ENCODE results near the gene IGLON5.

The IGLON5 gene

DNA sequence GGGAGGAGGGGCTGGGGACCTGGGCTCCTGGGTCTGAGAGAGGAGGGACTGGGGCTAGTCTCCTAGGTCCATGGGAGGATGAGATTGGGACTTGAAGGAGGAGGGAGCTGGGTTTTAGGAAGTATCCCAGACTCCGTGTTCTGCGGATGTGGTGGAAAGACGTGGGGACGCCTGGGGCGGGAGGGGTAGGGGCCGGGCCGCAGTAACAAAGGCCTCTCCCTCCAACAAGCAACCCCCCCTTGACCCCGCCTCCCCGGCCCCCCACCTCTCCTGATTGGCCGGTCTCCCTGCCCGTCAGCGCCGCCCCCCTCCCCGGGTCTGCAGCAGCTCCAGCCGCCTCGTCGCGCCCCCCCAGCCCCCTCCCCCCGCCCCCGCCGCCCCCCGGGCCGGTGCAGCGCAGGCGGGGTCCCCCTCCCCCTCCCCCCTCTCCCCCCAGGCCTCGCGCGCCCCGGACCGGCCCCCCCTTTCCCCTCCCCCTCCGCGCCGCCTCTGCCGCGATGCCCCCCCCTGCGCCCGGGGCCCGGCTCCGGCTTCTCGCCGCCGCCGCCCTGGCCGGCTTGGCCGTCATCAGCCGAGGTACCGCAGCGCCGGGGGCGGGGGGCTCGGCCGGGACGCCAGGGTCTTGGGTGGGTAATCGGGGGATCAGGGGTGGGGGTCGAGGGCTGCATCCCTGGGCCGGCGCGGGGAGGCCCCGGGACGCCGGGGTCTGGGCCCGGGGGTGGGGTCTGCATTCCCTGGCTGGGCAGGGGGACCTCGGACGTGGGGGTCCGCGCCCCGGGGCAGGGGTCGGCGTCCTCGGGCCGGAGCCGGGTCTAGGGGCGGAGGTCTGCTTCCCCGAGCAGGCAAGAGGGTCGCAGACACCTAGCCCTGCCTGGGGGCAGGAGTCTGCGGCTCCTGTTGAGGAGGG lies at the start of gene IGLON5:
Gene IGLON5, plus strand, starts transcription at position 294 of the 907 bp plus-strand sequence. Its CDS starts 204 bp downstream, at position 498.
- no peak for DNase-seq (ENCODE audit: low read depth)

DNA sequence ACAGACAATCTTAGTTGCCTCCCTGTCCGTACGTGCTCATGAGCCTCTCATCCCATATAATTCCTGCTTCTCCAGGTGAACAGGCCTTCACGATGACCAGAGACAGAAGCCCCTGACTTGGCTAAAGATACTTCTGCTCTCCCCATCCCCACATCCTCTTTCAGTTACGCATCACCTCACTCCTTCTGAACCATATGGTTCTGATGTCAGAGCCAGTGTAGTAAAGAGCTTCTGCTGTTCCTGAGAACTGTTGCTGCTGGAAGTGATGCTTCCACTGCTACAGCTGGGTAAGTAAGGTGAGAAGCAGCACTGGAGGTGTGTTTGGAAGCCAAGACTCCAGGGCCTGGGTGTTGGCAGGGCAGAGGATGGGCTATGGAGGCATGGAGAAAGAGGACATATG lies 47.6 kb upstream of the IGLON5 start:
- no peak for DNase-seq (ENCODE audit: low read depth)

DNA sequence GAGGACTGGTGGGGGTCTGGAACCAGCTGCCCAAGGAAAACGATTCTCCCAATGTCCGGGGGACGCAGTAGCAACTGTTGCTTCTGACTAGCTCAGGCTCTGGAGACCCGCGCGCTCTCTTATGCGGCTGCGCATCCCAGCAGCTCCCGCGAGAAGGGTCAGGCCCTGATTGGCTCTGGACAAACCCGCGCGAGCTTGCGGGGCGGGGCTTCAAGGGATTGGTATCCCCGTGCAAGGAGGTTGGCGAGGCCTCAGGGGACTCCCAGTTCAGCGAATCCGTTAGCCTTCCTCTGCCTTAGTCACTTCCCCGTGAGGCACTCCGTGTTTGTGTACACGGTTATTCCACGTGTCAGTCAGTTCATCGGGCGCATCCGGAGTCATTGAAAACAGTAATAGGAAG lies 40.4 kb upstream of the IGLON5 start:
- DNase-seq (ENCODE audit: low read depth) = no peak

DNA sequence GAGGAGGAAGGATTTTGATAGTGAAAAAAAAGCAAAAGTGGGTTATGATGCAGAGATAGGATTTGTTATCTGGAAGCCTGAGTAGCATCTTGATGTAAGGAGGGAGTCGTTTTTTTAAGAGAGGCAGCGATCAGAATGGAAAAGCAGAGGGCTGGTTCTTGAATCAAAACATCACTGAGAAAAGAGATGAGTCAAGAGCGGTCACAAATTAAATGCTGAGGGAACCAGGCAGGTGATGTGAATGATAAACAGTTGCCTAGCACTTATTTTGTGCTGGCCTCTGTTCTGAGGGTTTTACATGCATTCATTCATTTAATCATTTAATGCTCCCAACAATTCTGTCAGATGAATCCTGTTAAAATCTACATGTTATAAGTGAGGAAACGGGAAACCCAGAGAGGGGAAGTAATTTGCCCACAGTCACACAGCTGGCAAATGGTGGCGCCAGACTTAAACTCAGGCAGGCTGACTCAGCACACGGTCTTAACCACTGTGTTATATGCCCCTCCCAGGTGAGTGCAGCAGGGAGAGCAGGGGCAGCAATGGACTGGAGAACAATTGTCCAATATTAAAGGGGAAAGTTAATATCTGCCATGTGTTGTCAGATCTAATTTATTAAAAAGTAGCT lies 39.1 kb upstream of the IGLON5 start:
- DNase-seq (ENCODE audit: low read depth) = no peak

DNA sequence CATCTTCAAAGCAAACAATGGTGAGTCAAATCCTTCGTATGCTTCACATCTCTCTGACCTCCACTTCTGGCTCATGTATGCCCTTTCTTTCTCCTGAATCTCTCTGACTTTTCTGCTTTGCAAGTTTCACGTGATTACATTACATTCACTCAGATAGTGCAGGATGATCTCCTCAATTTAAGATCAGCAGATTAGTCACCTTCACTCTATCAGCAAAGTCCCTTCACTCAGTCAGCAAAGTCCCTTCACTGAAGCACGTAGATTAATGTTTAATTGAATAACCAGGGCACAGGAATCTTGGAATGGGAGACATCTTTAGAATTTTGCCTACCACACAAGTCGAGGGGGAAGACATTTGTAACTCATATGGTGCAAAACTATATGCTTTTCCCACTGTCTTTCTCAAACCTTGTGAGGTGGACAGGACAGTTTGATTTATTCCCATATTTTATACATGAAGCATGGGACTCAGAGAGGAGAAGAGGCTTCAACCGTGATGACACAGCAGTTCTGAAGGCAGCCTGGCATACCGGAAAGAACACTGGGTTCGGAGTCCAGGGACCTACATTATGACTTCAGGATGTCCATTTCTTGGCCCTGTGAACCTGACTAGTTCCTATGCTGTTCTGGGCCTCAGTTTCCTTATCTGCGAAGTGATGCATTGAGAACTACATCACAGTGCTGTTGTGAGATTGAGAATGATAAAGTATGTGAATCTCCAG lies 37.2 kb upstream of the IGLON5 start:
- DNase-seq (ENCODE audit: low read depth) = no peak

DNA sequence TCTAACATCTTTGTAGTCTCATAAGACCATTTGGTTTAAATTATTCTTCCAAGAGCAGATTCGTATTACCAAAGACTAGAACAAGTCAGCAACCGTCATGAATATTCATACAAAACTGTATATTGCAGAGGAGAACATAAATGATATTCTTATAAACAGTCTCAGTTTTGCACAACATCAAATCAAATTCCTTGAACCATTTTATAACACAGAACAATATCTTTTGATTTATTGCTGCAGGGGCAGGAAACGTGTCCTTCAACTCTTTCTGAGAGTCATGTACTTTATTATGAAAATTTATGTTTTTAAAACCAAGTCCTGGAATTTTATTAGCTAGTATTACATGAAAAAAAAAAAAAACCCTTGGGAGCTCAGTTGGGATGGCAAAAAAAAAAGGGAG lies 34.3 kb upstream of the IGLON5 start:
- no peak for DNase-seq (ENCODE audit: low read depth)

DNA sequence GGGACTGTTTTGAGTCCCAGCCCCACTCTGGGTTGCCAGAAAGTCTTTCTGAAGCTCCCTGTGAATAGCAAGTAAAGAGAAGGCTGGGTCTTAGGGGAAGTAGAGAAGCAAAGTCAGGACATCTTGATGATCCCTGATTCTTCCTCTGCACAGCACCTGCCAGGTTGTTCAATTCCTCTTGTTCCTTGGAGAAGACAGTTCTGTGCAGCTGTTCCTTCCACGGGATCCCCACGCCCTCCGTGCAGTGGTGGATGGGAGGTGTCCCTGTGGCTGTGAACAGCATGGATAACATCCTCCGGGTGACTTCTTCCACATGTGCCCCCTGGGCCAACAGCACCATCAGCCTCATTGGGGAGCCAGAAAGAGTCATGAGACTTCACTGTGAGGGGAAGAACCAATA lies 29.1 kb upstream of the IGLON5 start:
- DNase-seq (ENCODE audit: low read depth) = no peak

DNA sequence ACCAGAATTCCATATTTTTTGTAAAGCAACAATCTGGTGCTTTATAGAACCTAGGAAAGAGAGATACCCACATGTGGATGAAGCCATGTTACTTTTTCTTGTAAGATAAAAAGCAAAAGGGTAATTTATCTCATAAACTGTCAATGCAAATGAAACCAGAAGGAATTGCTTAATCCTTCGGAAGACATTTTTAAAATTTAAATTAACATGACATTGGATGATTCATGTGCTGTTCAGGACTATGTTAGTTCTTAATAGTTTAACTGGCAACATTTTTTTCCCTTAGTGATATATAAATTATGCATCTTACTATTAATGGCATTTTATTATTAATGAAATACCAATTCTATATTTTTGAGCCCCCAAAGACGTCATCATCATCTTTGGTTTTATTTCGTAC lies 25.8 kb upstream of the IGLON5 start:
- no peak for DNase-seq (ENCODE audit: low read depth)

DNA sequence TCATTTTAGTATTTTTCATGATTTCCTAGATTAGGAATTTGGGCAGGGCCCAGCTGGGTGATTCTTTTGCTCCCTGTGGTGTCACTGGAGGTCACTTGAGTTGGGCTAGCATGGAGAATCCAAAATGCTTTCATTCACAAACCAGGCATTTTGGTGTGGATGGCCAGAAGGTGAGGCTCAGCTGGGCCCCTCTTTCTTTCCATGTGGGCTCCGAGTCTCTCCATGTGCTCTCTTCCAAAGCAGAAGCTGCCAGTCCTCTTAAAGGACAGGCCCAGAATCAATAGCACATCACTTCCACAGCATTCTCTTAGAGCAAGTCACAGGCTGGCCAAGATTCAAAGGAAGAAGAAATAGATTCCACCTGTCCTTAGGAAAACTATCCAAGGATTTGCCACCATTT lies 21.8 kb upstream of the IGLON5 start:
- no peak for DNase-seq (ENCODE audit: low read depth)

DNA sequence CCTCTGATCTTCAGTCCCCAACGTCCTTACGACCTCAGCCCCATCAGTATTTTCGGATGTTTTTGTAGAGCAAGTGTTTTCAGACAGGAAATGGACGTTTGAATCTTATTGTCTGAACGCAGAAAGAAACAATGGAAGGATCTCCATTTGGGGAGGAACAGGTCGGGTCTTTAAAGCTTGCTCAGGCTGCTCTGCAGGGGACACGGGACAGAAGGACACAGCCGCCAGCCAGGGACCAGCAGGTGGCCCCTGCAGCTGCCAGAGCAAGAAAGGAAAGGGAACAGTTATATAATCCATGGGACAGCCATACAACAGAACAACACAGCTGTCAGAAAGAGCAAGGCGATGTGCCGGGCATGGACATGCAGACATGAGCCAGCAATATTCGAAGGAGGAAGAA lies 18.5 kb upstream of the IGLON5 start:
- no peak for DNase-seq (ENCODE audit: low read depth)

DNA sequence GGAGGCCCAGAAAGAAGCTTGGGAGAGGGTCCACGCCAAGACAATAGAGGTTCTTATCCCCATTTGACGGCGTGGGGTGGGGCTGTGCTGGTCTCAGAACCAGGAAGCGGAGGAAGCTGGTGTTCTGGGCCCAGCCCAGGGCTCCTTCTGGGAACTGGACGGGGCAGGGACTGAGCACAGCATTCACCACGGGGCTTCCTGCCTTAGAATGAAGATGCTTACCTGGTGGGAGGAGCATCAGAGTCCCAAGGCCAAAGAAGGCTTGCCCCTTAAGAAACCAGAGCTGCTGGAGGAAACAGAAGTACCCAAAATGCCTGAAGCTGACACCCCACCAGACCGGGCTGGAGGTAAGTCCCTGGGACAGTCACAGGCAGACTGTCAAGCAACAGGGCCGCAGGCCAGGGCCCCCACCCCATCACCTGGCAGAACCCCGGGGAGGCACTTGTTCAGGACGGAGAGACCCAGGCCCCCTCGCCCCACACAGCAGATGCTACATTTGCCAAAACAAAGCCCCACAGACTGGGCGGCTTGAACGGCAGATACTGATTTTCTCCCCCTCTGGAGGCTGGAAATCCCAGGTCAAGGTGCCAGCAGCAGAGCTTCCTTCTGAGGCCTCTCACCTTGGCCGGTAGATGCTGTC lies 17.8 kb upstream of the IGLON5 start:
- DNase-seq (ENCODE audit: low read depth) = no peak

DNA sequence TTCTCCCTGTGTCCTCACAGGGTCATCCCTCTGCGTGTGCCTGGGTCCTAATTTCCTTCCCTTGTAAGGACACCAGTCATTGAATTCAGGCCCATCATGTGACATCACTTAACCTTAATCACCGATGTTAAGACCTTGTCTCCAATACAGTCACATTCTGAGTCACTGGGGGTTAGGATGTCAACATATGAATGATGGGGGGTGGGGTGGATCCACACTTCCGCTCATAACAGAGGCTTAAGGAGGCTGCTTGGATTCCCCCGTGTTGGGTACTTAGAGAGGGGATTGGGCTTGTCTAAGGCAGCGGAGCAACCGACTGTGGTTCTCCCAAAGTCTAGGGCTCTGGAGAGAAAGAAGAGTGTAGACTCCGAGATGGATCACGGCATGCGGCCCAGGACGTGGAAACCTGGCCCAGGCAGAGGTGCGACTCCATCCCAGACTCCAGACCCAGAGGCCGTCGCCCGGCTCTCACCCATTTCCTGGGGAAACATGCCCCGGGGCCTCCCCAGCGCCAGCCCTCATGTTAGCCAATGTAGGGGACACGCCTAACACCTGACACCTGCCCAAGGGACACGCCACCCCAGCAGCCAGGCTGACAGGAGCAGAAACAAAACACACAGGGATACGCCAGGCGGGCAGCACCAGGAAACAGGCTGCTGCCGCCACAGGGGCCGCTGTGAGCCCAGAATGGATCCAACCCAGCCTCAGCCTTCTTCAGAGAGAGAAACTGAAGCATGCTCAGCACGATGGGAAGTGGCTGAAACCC lies 17.1 kb upstream of the IGLON5 start:
- no peak for DNase-seq (ENCODE audit: low read depth)

DNA sequence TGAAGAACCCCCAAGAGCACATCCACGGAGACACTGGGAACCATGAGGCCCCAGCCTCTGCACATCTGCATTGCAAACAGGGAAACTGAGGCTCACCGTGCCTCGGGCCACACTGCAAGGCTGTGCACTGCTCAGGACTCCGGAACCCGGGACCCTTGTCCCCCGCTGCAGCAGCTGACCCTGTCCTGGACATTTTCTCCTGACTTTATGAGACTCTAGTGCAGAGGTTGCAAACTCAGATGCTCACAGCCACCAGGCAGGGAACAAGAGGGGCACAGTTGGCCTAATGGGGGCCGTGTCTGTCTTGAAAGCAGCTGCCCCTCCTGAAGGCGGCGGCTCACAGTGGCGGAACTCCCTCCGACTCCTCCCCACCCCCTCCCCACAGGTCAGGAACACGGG lies 16.5 kb upstream of the IGLON5 start:
- DNase-seq (ENCODE audit: low read depth) = no peak

DNA sequence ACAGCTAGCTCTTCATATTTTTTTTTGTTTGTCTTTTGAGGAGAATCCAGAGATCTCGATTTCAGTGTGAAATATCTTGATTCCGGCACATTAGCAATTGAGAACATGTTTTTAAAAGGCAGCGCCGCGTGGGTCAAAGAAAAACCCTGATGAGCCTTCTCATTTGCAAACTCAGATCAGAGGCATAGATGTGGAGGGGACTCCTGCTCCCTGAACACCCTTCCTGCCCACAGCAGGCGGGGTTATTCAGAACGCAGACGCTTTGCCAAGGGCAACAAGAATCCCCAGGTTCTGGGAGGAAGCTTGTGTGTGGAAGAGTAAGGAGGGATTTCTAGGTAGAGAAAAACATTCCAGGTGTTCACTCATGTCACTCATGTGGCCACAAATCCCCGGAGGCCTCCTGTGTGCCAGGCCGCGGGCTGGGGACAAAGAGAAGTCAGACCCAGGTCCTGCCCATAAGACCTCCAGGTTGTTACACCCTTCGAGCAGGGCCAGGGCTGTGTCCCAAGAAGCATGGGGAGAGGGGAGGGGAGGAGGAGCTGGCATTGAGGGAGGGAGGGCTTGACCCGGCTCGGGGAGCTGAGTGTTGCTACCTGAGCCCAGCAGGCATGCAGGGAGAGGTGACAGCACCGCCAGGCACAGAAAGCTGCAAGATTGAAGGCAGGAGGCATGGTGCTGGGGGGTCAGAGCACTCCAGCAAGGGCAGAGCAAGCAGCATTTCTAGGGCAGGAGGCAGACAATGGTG lies 15.9 kb upstream of the IGLON5 start:
- DNase-seq (ENCODE audit: low read depth) = no peak

DNA sequence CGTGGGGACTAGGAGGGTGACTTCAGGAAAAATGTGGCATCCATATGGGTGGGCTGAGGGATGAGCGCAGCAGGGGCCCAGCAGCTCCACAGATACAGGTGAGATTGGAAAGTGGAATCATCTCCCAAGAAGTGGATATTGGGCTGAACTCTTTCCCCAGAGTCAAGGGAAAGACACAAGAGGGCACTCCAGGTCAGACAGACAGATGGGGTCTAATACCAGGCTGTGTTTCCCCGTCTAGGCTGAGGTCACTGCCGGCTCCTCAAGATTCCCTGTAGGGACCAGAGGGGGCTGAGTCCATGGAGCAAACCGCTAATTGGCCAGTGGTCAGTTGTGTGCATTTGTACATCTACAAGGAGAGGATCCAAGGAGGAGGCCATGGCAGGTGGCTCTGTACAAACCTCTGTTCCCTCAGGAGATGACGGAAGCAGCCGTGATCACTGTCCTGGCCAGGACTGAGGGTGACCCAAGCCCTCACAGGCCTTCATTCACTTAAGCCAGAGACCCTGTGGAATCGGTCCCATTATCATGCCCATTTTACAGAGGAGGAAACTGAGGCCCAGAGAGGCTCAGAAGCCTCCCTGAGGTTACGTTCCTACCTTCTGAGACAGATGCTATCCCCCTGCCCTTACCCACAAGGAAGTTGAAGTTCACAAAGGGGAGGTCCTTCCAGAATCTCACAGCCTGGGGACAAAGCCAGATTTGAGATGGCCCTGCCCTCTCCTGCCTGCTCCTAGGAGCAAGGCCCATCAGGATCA lies 14.9 kb upstream of the IGLON5 start:
- DNase-seq (ENCODE audit: low read depth) = no peak

DNA sequence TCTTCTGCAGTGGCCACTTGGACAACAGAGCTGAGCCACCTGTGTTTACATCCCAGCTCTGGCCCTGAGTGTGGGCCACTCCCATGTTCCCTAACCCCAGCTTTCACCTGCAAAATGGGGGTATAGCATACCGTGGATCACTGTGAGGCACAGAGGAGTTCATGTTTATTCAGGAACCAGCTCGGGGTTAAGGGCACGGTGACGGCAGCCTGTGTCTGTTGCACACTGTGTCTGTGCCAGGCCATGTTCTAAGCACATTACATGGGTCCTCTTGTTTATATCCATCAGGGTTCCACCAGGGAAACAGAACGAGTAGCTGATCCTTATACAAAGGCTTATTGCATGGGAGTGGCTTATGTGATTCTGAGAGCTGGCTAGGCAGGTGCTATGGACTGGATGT lies 14.0 kb upstream of the IGLON5 start:
- no peak for DNase-seq (ENCODE audit: low read depth)

DNA sequence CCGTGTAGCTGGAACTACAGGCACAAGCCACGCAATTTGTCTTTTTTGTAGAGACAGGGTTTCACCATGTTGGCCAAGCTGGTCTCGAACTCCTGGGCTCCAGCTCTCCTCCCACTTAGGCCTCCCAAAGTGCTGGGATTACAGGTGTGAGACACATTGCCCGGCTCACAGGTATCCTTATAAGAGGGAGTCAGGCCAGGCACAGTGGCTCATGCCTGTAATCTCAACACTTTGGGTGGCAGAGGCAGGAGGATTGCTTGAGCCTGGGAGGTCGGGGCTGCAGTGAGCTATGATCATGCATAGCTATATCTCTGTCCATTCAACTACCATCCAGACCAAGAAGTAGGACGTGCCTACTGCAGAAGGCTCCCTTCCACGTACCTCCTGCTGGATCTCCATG lies 10.2 kb upstream of the IGLON5 start:
- DNase-seq (ENCODE audit: low read depth) = no peak

DNA sequence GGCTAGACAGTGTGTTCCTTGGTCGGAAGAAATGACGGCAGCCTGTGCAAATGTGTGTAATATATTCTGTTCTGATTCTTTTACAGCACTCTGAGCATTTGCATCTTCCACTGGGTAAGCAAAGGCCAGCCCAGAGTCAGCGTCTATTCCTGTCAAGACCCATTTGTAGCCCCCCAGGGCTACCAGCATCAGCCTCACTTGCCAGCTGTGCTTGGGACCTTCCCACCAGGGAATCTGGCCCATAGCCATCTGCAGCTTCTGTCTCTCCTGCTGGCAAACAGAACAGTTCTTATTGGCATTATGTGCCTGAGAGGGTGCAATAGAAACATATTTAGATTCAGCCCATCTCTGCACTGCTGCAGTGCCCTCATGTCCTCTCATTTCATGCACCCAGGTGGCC lies 6.0 kb upstream of the IGLON5 start:
- no peak for DNase-seq (ENCODE audit: low read depth)

DNA sequence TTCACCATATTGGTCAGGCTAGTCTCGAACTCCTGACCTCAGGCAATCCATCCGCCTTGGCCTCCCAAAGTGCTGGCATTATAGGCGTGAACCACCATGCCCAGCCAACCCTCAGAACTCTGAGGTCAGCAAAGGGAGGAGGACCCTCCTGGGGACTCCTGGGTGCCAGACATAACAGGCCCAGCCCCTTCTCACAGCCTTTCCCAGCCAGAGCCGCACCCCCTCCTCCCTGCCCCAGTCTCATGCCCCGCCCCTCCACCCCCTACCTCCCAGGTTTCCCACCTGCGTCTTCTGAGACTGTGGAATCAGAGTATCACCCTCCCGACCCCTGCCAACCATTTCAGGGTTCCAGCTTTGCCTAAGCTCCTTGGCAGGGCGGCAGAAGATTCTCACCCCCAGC lies 5.2 kb downstream of the IGLON5 start:
- DNase-seq (ENCODE audit: low read depth) = no peak

DNA sequence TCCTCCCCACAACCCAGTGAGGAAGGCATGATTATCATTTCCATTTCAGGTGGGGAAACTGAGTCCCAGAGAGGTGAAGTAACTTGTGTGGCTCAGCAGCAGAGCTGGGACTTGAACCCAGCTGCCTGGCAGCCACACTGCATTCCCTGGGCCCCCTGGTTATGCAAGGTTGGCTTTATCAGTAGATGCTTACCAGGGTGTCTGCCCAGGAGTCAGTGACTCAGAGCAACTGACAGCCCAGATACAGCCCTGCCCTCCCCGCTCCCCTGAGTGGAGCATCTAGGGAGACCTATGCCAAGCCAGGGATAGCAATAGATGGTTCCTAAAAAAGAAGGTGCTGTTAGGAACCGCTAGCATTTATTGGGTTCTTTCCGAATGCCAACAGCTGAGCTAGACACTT lies 5.9 kb downstream of the IGLON5 start:
- no peak for DNase-seq (ENCODE audit: low read depth)
